GM21515 (cell line): ENCODE measurements around the gene SMIM30.
"Not testable (repeated sequence)": the region's sequence is repeated elsewhere in the genome, so short reads cannot be mapped to it uniquely, and the experiment has no call there.

Source experiments
- ATAC-seq: cut with Tn5 transposase; IDR thresholded peaks from one replicate; pipeline ENCODE4 v1.9.1; 2021; ENCODE audit not compliant: unreplicated experiment

Gene SMIM30, protein sequence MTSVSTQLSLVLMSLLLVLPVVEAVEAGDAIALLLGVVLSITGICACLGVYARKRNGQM

DNA sequence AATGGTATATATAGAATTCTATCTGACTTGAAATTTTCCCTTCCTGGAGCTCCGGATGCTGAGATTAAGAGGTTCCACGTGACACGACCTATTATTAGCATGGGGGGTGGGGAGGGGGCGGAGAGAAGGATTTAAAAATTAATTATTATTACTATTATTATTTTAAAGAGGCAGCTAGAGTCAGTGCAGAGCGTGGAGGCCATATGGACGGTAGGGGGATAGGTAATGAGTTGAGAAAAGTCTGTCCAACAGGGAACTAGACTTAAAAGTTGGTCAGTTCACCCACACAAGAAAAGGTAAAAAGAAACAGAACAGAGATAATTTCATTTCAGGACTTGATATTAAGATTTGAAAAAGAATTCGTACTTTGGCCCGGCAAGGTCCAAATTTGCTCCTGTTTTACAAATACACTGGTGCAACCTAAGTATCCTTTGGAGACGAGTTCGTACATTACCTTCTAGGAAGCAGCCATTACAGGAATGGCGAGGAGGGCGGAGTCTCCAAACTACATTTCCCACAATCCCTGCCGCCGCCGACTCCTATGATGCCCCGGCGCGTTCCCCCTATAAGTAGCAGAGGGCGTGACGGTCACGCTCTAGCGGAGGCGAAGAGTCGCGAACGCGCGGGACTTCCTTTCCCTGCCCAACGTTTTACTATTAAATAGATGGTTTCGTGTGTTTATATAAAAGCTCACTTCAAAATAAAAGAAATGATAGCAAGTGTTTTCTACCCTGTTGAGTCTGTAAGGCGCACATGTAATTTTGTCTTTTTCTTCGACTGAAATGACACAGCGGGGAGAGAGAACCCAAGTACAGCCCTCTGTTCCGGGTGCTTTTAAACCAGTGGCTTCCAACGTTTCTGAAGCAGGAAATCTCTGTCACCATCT is at the start of gene SMIM30:
Gene SMIM30, minus strand, starts transcription at position 481 of the 886 bp plus-strand sequence. CDS start 976 bp downstream, outside the sequence.
- peak; percentile 100 for ATAC-seq

- not testable (repeated sequence) for ATAC-seq
These were observed 47.8 kb upstream of the SMIM30 start for GRCh38 chr7:113166176-113166575.

- no peak for ATAC-seq
These were observed 42.7 kb upstream of the SMIM30 start for GRCh38 chr7:113161050-113161449.

- ATAC-seq: peak; percentile 75
These were observed 41.5 kb upstream of the SMIM30 start for GRCh38 chr7:113159746-113160339.

GRCh38 chr7:113158756-113159155 is 40.4 kb upstream of the SMIM30 start:
- ATAC-seq: no peak

GRCh38 chr7:113154117-113154516 is 35.8 kb upstream of the SMIM30 start:
- no peak for ATAC-seq

- ATAC-seq: no peak
These were observed 26.5 kb upstream of the SMIM30 start for GRCh38 chr7:113144817-113145216.

- peak; percentile 72 for ATAC-seq
These were observed 25.3 kb upstream of the SMIM30 start for GRCh38 chr7:113143486-113144257.

DNA sequence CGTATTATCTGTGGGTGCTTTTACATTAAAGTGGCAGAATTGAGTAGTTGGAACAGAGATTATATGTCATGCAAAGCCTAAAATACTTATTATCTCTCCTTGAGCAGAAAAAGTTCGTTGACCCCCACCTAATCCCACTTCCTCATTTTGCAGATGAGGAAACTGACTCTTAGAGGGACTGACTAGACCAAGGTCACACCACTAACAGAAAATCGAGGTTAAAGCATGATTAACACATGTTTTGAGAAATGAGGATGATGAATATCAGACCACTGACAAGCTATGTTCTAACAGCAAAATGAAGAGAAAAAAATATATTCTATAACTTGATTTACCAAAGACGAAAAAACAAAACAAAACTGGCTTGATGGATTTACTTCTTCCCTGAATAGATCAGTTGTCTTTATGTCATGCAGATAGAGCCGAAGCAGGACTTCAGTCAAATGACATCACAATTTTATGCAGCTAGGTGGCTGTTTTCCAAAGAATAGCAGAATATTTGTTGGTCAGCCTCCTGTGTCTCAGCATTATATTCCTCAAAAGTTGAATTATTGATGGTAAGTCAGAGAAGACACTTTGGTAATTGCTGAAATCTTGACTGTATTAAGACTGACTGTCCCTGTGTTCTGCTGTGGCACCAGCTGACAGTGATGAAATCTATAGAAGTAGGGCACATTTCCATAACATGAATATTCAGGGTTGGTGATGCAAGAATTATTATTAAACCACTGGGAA is 24.2 kb upstream of the SMIM30 start:
- ATAC-seq: peak; percentile 84

DNA sequence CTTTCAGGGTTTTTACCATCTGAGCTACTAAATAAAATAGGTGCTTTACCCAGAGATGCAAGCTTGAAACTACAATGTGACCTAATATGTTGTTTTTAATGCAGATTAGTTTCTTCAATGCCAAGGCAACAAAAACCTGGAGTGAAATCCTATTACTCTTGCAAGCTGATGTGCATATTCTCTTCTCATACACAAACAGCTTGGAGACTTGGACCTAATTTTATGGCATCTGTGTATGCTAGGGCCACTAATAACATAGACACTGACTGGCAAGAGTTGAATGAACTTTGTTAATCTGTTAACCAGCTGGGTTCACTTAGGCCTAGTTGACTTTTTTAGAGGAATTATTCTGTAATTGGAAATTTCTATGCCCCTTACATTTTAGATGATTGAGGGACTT is 23.4 kb upstream of the SMIM30 start:
- no peak for ATAC-seq

GRCh38 chr7:113140956-113141355 is 22.6 kb upstream of the SMIM30 start:
- no peak for ATAC-seq

DNA sequence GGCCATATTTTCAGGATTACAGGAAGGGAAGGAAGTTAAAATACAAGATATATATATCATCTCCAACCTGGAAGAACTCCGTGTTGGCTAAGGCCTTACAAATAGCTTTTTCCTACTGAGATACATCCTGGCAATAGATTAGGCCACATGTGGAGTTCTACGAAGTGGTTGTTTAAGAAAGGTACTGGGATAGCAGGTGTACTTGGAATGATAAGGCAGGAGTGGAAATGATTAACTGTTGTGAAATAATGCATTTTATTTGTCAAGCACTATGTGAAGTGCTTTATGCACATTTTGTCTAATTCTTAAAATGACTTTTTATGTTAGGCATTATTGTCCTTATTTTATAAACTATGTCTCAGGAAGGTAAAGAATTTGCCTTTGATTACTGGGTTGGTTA is 18.9 kb upstream of the SMIM30 start:
- no peak for ATAC-seq

DNA sequence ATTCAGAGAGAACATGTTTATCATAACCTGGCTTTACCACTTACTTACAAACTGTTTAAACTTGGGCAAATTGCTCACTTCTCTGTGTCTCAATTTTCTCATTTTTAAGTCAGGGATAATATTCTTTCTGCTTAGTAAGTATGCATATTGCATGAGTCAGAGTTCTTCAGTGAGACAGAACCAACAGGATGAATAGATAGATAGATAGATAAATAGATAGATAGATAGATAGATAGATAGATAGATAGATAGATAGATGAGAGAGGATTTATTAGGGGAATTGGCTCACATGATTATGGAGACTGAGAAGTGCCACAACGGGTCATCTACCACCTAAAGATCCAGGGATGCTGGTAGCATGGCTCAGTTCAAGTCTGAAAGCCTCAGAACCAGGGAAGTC is 15.7 kb upstream of the SMIM30 start:
- ATAC-seq: no peak

DNA sequence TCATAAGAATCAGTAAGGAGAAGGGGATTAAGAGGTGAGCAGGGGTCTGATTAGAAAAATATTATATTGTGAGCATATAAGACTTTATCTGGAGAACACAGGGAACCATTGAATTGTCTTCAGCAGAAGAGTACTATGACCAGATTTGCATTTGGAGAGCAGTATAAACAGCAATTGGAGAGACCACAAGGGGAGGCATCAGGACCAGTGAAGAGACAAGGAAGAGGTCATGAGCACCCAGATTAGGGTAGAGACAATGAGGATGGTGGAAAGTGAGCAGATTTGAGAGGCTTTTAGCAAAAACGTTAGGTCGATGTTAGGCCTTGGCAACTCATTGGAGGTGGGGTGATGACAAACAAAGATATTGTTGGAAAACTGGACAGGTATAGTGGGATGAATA is 13.0 kb upstream of the SMIM30 start:
- no peak for ATAC-seq

- no peak for ATAC-seq
These were observed 9.7 kb upstream of the SMIM30 start for GRCh38 chr7:113128031-113128430.

DNA sequence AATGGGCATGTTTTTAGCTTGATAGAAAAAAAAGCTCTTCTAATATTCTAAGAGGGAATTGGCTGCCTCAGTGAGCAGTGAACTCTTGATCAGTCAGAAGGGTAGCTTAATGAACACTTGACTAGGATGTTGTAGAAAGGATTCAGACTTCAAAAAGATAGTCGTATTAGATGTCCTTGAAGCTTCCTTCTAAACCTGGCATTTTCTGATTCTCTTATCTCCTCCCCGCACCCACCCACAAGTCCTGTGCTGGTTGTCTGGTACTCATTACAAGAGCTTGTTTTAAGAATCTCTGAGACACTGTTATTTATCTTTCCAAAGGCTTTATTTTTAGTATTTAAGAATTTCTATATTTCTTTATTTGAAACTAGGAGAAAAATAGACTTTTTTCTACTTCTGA is 7.4 kb upstream of the SMIM30 start:
- no peak for ATAC-seq

GRCh38 chr7:113122744-113123143 is 4.4 kb upstream of the SMIM30 start:
- no peak for ATAC-seq

DNA sequence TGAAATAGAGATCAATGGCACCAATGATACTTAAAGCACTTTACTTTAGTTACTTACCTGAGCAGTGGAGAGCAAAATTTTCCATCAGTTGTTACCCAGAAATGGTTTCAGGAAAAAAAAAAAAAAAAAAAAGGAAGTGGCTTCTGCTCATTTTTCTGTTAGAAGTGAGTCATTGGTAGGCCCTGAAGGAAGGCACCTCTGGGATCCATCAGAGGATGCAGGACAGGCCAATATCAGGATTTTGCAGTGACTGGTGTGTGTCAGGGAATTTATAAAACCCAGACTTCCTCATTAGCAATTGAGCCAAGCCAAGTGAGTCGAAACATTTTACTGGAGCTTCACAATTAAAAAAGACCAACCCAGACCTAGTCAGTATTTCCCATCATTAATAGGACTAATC is 2.3 kb upstream of the SMIM30 start:
- ATAC-seq: no peak

- ATAC-seq: no peak
These were observed 1.1 kb upstream of the SMIM30 start for GRCh38 chr7:113119429-113119828.

- not testable (repeated sequence) for ATAC-seq
These were observed 980 bp downstream of the SMIM30 start for GRCh38 chr7:113117374-113117774.

DNA sequence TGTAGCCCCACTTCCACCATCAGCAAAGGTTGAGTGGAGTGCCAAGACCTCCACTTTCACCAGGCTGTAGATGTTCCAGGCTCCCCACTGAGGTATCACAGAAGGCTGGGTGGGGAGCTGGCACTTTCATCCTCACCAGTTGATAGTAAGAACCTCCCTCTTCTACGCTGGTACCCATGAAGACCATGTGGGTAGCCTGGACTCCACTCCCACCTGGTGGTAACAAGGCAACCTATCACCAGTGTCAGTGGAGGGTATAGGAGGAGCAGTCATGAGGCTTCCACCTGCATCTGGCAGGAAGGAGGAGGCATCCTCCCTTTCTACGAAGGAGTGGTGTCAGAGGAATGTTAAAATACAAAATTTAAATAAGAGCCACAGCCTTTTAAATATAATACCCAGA is 4.4 kb downstream of the SMIM30 start:
- ATAC-seq: no peak
